HEK293T (cell line): Measurements from ENCODE around the gene SLC9B2.

Experiments
- BHLHE40 ChIP-seq: fragments of 450-650 bp; IDR thresholded peaks from 2 replicates; pipeline ENCODE4 v1.6.1; 2016; ENCODE audit warnings: mild to moderate bottlenecking, moderate library complexity, borderline replicate concordance
- FOXM1 ChIP-seq: fragments of 450-650 bp; IDR thresholded peaks from 2 replicates; pipeline ENCODE4 v1.6.1; 2017; ENCODE audit warnings: mild to moderate bottlenecking, borderline replicate concordance
- ZNF384 ChIP-seq: fragments of 450-650 bp; IDR thresholded peaks from 2 replicates; pipeline ENCODE4 v1.6.1; 2016

GRCh38 chr4:103073792-103074438 lies 2.6 kb downstream of the SLC9B2 start:
- TF ChIP-seq FOXM1 (no peak), BHLHE40 (no peak), ZNF384 (no peak)
